ENCODE measurements around the gene RUFY1.

DNA sequence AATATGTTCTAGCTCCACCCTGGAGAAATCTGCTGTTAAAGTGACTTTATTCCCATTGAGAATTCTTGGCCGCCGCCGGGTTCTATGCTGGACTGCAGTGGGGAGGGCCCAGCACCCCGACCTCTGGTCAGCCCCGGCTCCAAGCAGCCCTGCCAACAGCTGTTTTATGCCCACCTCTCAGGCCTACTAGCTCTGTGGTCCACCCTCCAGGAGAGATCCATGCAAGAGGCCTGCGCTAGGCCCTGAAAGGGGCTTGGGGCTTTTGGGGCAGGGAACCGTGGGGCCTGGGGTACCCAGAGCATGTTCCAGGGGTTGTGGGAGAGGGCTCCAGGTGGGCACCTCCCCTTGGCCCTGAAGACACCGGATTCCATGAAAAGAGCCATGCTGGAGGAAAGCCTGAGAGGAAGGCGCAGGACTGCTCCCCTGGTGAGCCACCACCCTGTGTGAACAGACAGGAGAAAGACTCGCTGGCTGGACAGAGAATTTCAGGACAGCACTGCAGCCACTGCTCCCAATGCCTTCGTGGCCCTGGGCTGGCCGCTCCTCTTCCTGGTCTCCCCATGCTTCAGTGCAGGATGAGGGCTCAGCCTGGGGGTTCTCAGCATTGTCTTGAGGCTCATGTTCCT is 44.6 kb upstream of the RUFY1 start:
- TF ChIP-seq POLR2AphosphoS5 (IDR thresholded peaks at IDR 0.05; ENCODE audit: low read depth, low read length) (no peak), POLR2A (IDR thresholded peaks at IDR 0.05; ENCODE audit: low read depth, low read length) (no peak), TAF1 (IDR thresholded peaks at IDR 0.05; ENCODE audit: borderline replicate concordance, low read depth, low read length) (no peak)

Measured in GM12892 (cell line).